Activated naive CD4-positive, alpha-beta T cell treated with anti-CD3 and anti-CD28 coated beads for 36 hours (primary cell): ENCODE results near the gene PRKN. TPM values are rescaled to one million over a fixed set of nuclear protein-coding genes. Genes with fewer than 3 reads are reported as not detected.

Experiments used
- CTCF ChIA-PET: fragments of 350-600 bp; sonication (Branson Sonifier 250); formaldehyde crosslinking; loops from one replicate; lab custom pipeline; 2021; ENCODE audit warnings: antibody characterized with exemption; lab: Charles Lee
- DNase-seq: peaks from one replicate; pipeline ENCODE4 v3.0.0-alpha.2; 2020
- H3K27ac Mint-ChIP-seq: one replicate; pipeline ENCODE4 v1.8.0; 2021; ENCODE audit warnings: mild to moderate bottlenecking, mixed read lengths
- H3K27me3 Mint-ChIP-seq: one replicate; pipeline ENCODE4 v1.8.0; 2021; ENCODE audit warnings: low read depth, mixed read lengths
- H3K36me3 Mint-ChIP-seq: one replicate; pipeline ENCODE4 v1.8.0; 2021; ENCODE audit warnings: low read depth, mixed read lengths
- H3K4me1 Mint-ChIP-seq: one replicate; pipeline ENCODE4 v1.8.0; 2021; ENCODE audit warnings: low read depth, mixed read lengths
- H3K4me3 Mint-ChIP-seq: one replicate; pipeline ENCODE4 v1.8.0; 2021; ENCODE audit warnings: mild to moderate bottlenecking, moderate library complexity, mixed read lengths
- H3K9me3 Mint-ChIP-seq: one replicate; pipeline ENCODE4 v1.8.0; 2021; ENCODE audit warnings: mixed read lengths
- intact Hi-C: fragments of 100-400 bp; cut with micrococcal nuclease; formaldehyde crosslinking; loops from one replicate; pipeline ENCODE4 v1.15.1; 2023
- total RNA-seq, 2 experiments: library from RNA; stranded (reverse); gene quantifications; one replicate each; pipeline ENCODE4 v1.2.3, GENCODE V29; 2021

The PRKN gene
- total RNA-seq, 2 experiments from 2014 or later = 0.33 to 0.72 TPM

DNA sequence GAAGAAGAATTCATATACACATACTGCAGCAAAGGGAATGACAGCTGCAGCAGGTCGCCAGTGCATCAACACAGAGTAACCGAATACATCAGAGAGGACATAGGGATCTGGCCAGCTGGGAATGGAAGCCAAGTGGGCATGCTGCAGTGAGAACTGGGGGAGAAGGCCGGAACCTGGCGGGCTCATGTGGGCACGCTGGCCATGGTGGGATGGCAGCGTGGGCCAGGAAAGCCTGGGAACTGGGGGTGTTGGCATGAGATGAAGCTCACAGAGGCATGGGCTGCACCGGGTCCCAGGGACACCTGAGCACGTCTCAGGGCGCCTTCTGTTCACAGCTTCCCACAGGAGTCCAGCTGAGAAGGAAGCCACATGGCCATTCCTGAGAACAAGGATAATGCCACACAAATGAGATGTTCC, 1314.2 kb downstream of the PRKN start:
- Mint-ChIP-seq H3K9me3 (no peaks in the 10 kb centered on the region), H3K4me3 (no peak overlapping the region), H3K36me3 (no peaks in the 10 kb centered on the region), H3K27me3 (peaks cover 6% of the 10 kb centered on the region), H3K4me1 (no peaks in the 10 kb centered on the region), H3K27ac (no peak overlapping the region)
- intact Hi-C loops = no loop called here
- no peak for DNase-seq
- CTCF ChIA-PET = no interaction called here

DNA sequence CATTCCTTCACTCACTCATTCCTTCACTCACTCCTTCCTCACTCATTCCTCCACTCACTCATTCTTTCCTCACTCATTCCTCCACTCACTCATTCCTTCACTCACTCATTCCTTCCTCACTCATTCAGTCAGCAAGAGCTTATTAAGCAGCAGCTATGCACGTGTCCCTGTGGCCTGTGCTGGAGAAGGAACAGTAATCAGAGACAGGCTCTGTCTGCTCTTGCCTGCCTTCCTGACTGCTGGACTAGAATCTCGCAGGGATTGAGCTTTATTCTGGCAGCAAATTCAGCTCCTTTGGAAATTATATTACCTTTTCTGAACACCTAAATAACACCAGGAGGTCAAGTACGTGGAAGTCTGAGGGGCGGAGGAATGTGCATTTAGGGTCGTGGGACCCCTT, 1314.8 kb downstream of the PRKN start:
- no peak for DNase-seq

DNA sequence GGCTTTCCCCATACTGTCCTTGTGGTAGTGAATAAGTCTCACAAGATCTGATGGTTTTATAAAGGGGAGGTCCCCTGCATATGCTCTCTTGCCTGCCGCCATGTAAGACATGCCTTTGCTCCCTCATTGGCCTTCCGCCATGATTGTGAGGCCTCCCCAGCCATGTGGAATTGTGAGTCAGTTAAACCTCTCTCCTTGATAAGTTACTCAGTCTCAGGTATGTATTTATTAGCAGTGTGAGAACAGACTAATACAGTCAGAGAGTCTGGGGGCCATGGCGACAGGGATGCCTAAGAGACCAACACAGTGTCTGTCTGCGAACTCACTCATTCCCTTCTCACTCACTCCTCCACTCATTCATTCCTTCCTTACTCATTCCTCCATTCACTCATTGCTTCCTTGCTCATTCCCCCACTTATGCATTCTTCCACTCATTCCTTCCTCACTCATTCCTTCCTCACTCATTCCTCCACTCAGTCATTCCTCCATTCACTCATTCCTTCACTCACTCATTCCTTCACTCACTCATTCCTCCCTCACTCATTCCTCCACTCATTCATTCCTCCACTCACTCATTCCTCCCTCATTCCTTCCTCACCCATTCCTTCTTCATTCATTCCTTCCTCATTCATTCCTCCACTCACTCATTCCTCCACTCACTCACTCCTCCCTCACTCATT, 1316.2 kb downstream of the PRKN start:
- Mint-ChIP-seq H3K4me1 (no peaks in the 10 kb centered on the region), H3K9me3 (no peaks in the 10 kb centered on the region), H3K27ac (no peak overlapping the region), H3K27me3 (peaks cover 1% of the 10 kb centered on the region), H3K4me3 (no peak overlapping the region), H3K36me3 (no peaks in the 10 kb centered on the region)
- DNase-seq = peak; percentile 8
- intact Hi-C loops = no loop called here
- CTCF ChIA-PET = no interaction called here

More for the DNA sequence above, 1314.8 kb downstream of the PRKN start:
- H3K4me3 Mint-ChIP-seq = no peak overlapping the region
- no peak overlapping the region for H3K27ac Mint-ChIP-seq
- no peaks in the 10 kb centered on the region for H3K36me3 Mint-ChIP-seq
- no peaks in the 10 kb centered on the region for H3K9me3 Mint-ChIP-seq
- peaks cover 4% of the 10 kb centered on the region for H3K27me3 Mint-ChIP-seq
- intact Hi-C loops = no loop called here
- no peaks in the 10 kb centered on the region for H3K4me1 Mint-ChIP-seq
- CTCF ChIA-PET = no interaction called here

DNA sequence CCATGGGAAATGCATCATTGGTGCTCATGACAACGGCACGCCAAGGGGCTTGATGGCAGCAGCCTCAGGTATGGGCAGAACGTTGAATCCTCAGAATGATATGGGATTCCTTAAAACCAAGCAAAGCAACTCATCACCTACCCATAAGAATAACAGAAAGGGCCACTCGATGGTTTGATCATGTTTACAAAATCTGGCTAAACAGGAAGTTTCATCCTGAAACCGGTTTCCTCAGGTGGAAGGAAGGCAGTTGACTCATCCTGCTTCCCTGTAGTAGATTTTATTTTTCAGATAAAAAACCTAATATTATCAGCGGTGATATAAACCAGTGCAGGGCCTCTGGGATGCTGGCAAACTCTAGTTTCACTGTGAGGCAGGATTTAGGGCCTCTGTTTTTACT, 1316.8 kb downstream of the PRKN start:
- CTCF ChIA-PET = interaction anchor here (1.2 kb wide), 1 partner anchor 8 kb away, joined by 5 read pairs; no protein-coding TSS in a partner anchor
- Mint-ChIP-seq H3K36me3 (no peaks in the 10 kb centered on the region), H3K27ac (no peak overlapping the region), H3K4me1 (no peaks in the 10 kb centered on the region), H3K4me3 (no peak overlapping the region), H3K9me3 (no peaks in the 10 kb centered on the region), H3K27me3 (no peaks in the 10 kb centered on the region)
- no peak for DNase-seq
- intact Hi-C loops = no loop called here

DNA sequence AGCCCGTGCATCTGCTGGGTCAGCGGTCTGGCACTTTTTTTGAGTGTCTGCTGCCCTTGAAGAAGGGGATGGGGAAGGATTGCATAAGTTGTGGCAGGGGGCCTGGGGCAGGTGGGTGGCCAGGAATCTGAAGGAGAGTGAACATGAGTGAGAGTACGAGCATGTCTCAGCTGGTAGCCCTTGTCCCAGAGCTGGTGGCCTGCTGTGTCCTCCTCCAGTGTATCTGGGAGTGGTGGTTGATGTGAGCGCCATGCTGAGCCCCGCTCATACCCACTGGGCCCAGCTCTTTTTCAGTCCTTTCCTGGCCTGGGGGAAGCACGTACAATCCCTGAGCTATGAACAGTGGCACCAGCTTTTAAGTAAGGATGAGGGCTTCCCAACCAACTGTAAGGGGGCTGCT, 1317.5 kb downstream of the PRKN start:
- Mint-ChIP-seq H3K4me1 (no peaks in the 10 kb centered on the region), H3K9me3 (no peaks in the 10 kb centered on the region), H3K27ac (no peak overlapping the region), H3K36me3 (no peaks in the 10 kb centered on the region), H3K27me3 (no peaks in the 10 kb centered on the region), H3K4me3 (no peak overlapping the region)
- intact Hi-C loops = no loop called here
- no peak for DNase-seq
- CTCF ChIA-PET = interaction anchor here (1.2 kb wide), 1 partner anchor 8 kb away, joined by 5 read pairs; no protein-coding TSS in a partner anchor

DNA sequence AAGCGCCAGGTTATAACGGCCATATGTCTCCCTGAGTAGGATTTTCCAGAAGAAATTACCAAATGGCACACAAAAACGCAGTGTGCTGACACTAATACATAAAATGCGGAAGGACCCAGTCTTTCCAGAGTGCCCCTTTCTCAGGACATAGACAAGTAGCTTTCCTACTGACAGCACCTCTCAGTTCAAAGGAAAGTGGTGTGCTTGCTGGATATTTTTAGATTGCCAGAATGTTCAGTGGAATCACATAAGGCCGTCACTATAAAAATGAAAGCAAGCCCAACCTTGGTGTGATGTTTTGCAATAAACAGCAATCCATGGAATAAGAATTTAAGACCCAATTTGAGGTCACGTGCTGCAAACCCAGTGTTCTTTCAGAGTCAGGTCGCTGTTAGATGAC, 1318.2 kb downstream of the PRKN start:
- no peaks in the 10 kb centered on the region for H3K36me3 Mint-ChIP-seq
- no peaks in the 10 kb centered on the region for H3K9me3 Mint-ChIP-seq
- no peaks in the 10 kb centered on the region for H3K27me3 Mint-ChIP-seq
- no peaks in the 10 kb centered on the region for H3K4me1 Mint-ChIP-seq
- CTCF ChIA-PET = interaction anchor here (0.6 kb wide), 1 partner anchor 58 kb away, joined by 3 read pairs; no protein-coding TSS in a partner anchor
- H3K4me3 Mint-ChIP-seq = no peak overlapping the region
- no peak for DNase-seq
- intact Hi-C loops = no loop called here
- no peak overlapping the region for H3K27ac Mint-ChIP-seq

DNA sequence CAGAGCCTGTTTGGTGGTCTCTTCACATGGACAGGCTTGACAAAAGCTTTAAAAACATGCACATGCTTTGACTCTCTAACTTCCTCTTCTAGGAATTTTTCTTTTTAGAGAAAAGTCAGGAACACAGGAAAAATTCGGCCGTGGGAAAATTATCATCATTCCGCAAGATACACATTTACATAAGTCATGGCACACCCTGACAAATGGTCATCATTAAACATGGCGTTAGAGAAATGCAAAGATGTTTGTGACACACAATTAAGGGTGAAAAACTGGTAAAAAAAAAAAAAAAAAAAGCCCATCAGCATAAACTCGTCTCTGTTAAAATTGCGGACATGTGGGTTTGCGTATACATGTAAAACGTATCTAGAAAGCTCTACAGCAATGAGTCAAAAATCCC, 1319.5 kb downstream of the PRKN start:
- Mint-ChIP-seq H3K4me1 (no peaks in the 10 kb centered on the region), H3K27me3 (no peaks in the 10 kb centered on the region), H3K4me3 (no peak overlapping the region), H3K27ac (no peak overlapping the region), H3K36me3 (no peaks in the 10 kb centered on the region), H3K9me3 (peaks cover 5% of the 10 kb centered on the region)
- CTCF ChIA-PET = no interaction called here
- no peak for DNase-seq
- intact Hi-C loops = no loop called here

DNA sequence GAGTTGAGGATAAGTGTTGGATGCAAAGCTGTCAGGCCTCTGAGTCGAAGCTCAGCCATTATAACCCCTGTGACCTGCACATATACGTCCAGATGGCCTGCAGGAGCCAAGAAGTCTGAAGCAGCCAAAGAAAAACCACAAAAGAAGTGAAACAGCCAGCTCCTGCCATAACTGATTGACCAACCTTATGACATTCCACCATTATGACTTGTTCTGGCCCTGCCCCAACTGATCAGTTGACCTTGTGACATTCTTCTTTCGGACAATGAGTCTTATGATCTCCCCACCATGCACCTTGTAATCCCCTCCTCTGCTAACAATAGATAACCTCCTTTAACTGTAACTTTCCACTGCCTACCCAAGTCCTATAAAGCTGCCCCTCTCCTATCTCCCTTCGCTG, 1320.0 kb downstream of the PRKN start:
- no peaks in the 10 kb centered on the region for H3K4me1 Mint-ChIP-seq
- DNase-seq = no peak
- no peaks in the 10 kb centered on the region for H3K27me3 Mint-ChIP-seq
- intact Hi-C loops = no loop called here
- CTCF ChIA-PET = no interaction called here
- H3K36me3 Mint-ChIP-seq = no peaks in the 10 kb centered on the region
- H3K9me3 Mint-ChIP-seq = peaks cover 5% of the 10 kb centered on the region
- H3K4me3 Mint-ChIP-seq = no peak overlapping the region
- no peak overlapping the region for H3K27ac Mint-ChIP-seq

DNA sequence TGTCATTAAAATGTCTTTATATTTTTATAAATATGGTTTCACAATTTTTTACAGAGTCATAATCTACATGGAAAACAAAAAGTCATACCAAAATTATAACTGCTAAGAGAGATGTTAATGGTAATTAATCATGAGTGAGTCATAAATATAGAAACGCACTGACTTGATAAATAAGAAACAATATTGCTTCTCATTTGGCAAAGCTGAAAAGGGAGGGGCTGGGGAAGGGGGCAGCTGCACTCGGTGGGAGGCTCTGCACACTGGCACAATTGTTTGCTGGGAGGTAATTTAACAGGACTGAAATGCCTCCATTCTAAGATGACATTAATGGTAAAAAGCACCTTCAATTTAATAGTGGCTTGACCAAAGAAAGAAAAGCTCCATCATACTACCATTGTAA, 1320.5 kb downstream of the PRKN start:
- H3K27me3 Mint-ChIP-seq = no peaks in the 10 kb centered on the region
- CTCF ChIA-PET = no interaction called here
- no peaks in the 10 kb centered on the region for H3K36me3 Mint-ChIP-seq

DNA sequence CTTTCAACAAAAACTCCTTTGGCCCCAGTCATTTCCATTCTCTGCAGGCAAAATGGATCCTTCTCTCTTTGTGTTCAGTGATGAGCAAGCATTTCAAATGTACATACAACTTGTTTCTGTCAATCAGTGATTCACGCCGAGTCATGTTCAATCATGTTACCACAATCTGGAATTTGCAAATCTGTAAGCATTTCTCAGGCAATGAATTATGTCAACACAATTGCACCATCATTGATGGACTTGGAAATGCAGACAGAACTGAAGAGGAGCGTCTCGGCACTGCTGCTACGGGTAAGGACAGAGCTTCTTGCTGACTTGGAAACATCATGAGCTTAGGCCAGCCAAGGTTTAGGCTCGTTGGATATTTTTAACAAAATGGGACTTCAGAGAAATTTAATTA, 1320.9 kb downstream of the PRKN start:
- Mint-ChIP-seq H3K9me3 (peaks cover 5% of the 10 kb centered on the region), H3K4me1 (no peaks in the 10 kb centered on the region), H3K27ac (no peak overlapping the region), H3K27me3 (no peaks in the 10 kb centered on the region), H3K36me3 (no peaks in the 10 kb centered on the region), H3K4me3 (no peak overlapping the region)
- intact Hi-C loops = no loop called here
- CTCF ChIA-PET = no interaction called here
- no peak for DNase-seq

More for the DNA sequence above, 1320.5 kb downstream of the PRKN start:
- DNase-seq = no peak
- no peaks in the 10 kb centered on the region for H3K4me1 Mint-ChIP-seq
- H3K4me3 Mint-ChIP-seq = no peak overlapping the region
- H3K27ac Mint-ChIP-seq = no peak overlapping the region
- peaks cover 5% of the 10 kb centered on the region for H3K9me3 Mint-ChIP-seq
- intact Hi-C loops = no loop called here

DNA sequence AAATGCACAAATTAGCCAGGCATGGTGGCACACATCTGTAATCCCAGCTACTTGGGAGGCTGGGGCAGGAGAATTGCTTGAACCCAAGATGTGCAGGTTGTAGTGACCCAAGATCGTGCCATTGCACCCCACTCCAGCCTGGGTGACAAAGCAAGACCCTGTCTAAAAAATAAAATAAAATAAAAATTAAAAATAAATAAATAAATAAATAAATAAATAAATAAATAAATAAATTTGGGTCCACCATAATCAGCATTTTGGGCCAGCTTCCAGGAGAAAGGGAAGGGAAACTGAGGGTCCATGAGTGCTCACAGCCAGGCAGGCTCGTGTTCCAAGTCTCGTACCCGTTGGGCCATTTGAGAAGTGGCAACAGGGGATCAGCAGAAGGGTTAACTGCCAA, 1322.1 kb downstream of the PRKN start:
- Mint-ChIP-seq H3K36me3 (no peaks in the 10 kb centered on the region), H3K4me3 (no peak overlapping the region), H3K9me3 (peaks cover 5% of the 10 kb centered on the region), H3K27me3 (no peaks in the 10 kb centered on the region), H3K4me1 (no peaks in the 10 kb centered on the region), H3K27ac (no peak overlapping the region)
- CTCF ChIA-PET = no interaction called here
- DNase-seq = no peak
- intact Hi-C loops = no loop called here

DNA sequence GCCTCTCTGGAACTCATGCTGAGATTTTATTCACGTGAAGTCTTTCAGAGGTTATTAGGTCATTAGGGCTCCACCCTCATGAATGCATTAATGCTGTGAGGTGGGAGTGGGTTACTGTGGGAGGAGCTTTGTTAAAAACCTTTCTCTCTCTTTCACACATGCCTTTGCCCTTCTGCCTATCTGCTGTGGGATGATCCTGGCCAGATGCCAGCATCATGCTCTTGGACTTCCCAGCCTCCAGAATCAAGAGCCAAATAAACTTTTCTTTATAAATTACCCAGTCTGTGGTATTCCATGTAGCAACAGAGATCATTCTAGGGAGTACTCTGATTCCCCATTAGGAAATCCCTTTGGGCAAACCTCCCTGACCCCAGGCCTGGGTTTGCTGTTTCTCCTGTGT, 1323.8 kb downstream of the PRKN start:
- intact Hi-C loops = no loop called here
- H3K4me1 Mint-ChIP-seq = no peaks in the 10 kb centered on the region
- CTCF ChIA-PET = interaction anchor here (1.3 to 1.7 kb wide), 2 partner anchors 9 to 14 kb away, joined by 5 to 9 read pairs; no protein-coding TSS in a partner anchor
- H3K9me3 Mint-ChIP-seq = peaks cover 5% of the 10 kb centered on the region
- no peak for DNase-seq
- H3K27me3 Mint-ChIP-seq = no peaks in the 10 kb centered on the region
- no peak overlapping the region for H3K27ac Mint-ChIP-seq
- H3K36me3 Mint-ChIP-seq = no peaks in the 10 kb centered on the region
- H3K4me3 Mint-ChIP-seq = no peak overlapping the region

DNA sequence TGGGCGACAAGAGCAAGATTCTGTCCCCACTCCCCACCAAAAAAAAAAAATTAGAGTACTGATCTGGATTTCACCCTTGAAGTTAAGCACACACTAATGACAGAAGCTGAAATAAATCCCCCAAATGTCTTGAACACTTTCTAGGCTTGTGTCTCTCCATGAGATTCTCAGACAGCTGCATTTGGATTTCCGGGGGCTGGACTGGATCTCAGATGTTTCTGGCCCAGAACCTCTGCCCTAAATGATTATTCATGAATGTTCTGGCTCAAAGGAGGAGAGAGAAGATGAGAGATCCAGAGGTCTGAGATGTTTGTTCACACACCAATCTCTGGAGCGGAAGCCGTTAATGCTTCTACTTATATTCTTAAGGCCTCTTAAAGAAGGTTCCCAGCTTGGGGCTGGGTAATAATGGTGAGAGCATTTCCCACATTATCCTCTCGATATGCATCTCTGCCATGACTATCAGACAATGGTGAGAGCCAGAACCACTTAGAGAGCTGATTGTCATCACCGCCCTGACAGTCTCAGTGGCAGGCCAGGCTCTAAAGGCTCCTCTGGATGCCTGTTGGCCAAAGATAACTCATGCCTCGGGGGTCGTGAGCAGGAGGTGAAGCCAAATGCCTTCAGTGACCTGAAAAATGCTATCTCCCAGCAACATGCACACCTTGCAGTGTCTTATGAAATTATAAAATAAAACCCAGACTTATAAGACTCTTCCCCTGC, 1325.8 kb downstream of the PRKN start:
- H3K4me1 Mint-ChIP-seq = no peaks in the 10 kb centered on the region
- no peak for DNase-seq
- no peak overlapping the region for H3K27ac Mint-ChIP-seq
- H3K9me3 Mint-ChIP-seq = peaks cover 5% of the 10 kb centered on the region
- no peaks in the 10 kb centered on the region for H3K27me3 Mint-ChIP-seq
- intact Hi-C loops = no loop called here
- no peak overlapping the region for H3K4me3 Mint-ChIP-seq
- CTCF ChIA-PET = interaction anchor here (0.6 kb wide), 1 partner anchor 29 kb away, joined by 4 read pairs; no protein-coding TSS in a partner anchor
- no peaks in the 10 kb centered on the region for H3K36me3 Mint-ChIP-seq
